Measurements from ENCODE around the gene GLT8D2. TPM values are rescaled to one million over a fixed set of nuclear protein-coding genes. Genes with fewer than 3 reads are reported as not detected.
A peak's percentile ranks its signal among the peaks of the same experiment; 100 is the strongest.

The GLT8D2 gene
- total and polyA plus RNA-seq, 2 donors from 2014 or later: 7.0 to 7.7 TPM

DNA sequence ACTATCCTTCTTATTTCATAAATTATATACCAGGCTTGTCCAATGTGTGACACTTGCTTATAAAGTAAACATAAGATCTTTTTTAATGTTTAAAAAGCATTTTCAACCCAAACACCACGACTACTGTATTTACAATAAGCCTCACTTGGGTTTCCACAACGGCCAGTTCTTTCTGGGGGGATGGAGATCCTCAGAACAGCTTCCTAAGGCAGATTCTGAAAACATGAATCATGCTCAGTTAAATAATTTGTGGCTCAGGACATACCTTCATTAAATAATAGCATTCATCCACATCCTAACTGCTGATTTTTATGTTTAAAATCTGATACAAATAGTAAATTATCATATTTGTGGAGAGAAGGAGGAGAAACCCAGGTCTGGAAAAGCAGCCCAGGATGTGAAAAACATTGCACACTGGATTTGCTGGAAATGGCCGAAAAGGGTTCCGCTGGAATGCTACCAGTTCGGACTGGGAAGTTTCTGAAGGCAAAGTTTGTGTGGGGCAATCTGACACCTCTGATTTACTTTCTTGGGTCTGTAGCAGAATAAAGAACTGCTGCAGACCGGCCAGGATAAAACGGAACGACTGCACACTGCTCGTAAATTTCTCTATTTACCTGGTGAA lies 597 bp downstream of the GLT8D2 start:
- peaks cover 0 to 3% (median 0%) of the 10 kb centered on the region in 3 donors for H3K4me1 ChIP-seq (ENCODE audit: control insufficient read depth in 2 of 3, insufficient read depth in 2 of 3, low read depth in 1 of 3, low read length in 3 of 3)
- intact Hi-C loops (cut with DNase I): no loop called here
- peak overlapping the region; percentile 58 to 63 (median 63) for H3K4me3 ChIP-seq (ENCODE audit: low read length in 3 of 3)
- TF ChIP-seq, protein P1, sequence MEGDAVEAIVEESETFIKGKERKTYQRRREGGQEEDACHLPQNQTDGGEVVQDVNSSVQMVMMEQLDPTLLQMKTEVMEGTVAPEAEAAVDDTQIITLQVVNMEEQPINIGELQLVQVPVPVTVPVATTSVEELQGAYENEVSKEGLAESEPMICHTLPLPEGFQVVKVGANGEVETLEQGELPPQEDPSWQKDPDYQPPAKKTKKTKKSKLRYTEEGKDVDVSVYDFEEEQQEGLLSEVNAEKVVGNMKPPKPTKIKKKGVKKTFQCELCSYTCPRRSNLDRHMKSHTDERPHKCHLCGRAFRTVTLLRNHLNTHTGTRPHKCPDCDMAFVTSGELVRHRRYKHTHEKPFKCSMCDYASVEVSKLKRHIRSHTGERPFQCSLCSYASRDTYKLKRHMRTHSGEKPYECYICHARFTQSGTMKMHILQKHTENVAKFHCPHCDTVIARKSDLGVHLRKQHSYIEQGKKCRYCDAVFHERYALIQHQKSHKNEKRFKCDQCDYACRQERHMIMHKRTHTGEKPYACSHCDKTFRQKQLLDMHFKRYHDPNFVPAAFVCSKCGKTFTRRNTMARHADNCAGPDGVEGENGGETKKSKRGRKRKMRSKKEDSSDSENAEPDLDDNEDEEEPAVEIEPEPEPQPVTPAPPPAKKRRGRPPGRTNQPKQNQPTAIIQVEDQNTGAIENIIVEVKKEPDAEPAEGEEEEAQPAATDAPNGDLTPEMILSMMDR (IDR thresholded peaks at IDR 0.05; ENCODE audit: borderline replicate concordance, extremely low read depth, insufficient read depth): no peak
- H3K9me3 ChIP-seq (ENCODE audit: control insufficient read depth in 2 of 3, insufficient read depth in 1 of 3, low read length in 3 of 3): no peaks in the 10 kb centered on the region
- H3K9ac ChIP-seq (ENCODE audit: low read length in 3 of 3): peak overlapping the region in 2 of 3 donors; percentile 4 to 17
- no peaks in the 10 kb centered on the region for H3K27me3 ChIP-seq (ENCODE audit: control insufficient read depth, insufficient read depth, low read length)
- FAIRE-seq (no peak), DNase-seq (peak in 1 of 5 donors; percentile 54)
- peak overlapping the region in 1 of 2 donors; percentile 49 for H3K27ac ChIP-seq (ENCODE audit: low read depth in 2 of 2, low read length in 2 of 2)
- H3K36me3 ChIP-seq (ENCODE audit: control insufficient read depth in 2 of 3, insufficient read depth in 3 of 3, low read length in 3 of 3): no peaks in the 10 kb centered on the region

DNA sequence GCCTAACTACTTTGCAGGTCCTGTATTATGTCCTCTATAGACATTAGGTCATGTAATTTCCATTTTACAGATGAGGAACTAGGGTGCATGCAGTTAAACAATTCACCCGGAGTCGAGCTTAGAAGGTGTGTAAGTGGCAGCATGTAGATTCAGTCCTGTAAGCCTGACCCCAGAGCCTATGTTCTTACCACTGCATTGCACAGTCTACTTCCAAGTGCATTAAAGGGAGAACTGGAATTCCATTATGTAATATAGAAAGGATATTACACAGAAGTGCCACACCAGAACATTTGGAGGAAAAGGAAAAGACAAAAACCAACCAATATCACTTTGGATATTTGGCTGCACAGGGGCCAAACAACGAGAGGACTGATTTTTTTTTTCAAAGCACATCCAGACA lies 1.2 kb downstream of the GLT8D2 start:
- FAIRE-seq: no peak
- Histone ChIP-seq H3K9ac (ENCODE audit: low read length in 3 of 3) (no peak overlapping the region), H3K4me3 (ENCODE audit: low read length in 3 of 3) (peak overlapping the region in 2 of 3 donors; percentile 6 to 58), H3K27ac (ENCODE audit: low read depth in 2 of 2, low read length in 2 of 2) (no peak overlapping the region), H3K4me1 (ENCODE audit: control insufficient read depth in 2 of 3, insufficient read depth in 2 of 3, low read depth in 1 of 3, low read length in 3 of 3) (peaks cover 0 to 3% (median 0%) of the 10 kb centered on the region in 3 donors), H3K27me3 (ENCODE audit: control insufficient read depth, insufficient read depth, low read length) (no peaks in the 10 kb centered on the region), H3K9me3 (ENCODE audit: control insufficient read depth in 2 of 3, insufficient read depth in 1 of 3, low read length in 3 of 3) (no peaks in the 10 kb centered on the region), H3K36me3 (ENCODE audit: control insufficient read depth in 2 of 3, insufficient read depth in 3 of 3, low read length in 3 of 3) (no peaks in the 10 kb centered on the region)
- DNase-seq: no peak
- TF ChIP-seq, protein P1 (IDR thresholded peaks at IDR 0.05; ENCODE audit: borderline replicate concordance, extremely low read depth, insufficient read depth): no peak
- intact Hi-C loops (cut with DNase I): no loop called here

DNA sequence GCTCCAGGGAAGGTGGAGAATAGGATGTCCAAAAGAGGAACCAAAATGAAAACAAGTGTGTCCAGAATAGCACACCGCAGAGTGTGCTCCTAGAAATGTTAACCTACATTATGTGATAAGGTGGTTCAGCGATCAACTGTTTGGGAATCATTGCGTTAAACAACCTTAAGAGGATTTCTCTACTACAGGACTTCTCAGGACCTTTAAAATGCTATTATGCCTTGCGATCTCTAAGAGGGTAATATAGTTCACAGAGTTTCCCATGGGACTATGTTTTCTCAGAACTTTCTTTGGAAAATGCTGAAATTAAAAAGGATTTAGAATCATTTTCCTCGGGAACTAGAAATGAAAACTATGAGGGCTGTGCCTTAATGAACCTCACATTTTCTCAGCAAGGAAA lies 1.8 kb downstream of the GLT8D2 start:
- Histone ChIP-seq H3K4me3 (ENCODE audit: low read length in 3 of 3) (no peak overlapping the region), H3K9ac (ENCODE audit: low read length in 3 of 3) (no peak overlapping the region), H3K4me1 (ENCODE audit: control insufficient read depth in 2 of 3, insufficient read depth in 2 of 3, low read depth in 1 of 3, low read length in 3 of 3) (peaks cover 0 to 3% (median 0%) of the 10 kb centered on the region in 3 donors), H3K27me3 (ENCODE audit: control insufficient read depth, insufficient read depth, low read length) (no peaks in the 10 kb centered on the region), H3K36me3 (ENCODE audit: control insufficient read depth in 2 of 3, insufficient read depth in 3 of 3, low read length in 3 of 3) (no peaks in the 10 kb centered on the region), H3K9me3 (ENCODE audit: control insufficient read depth in 2 of 3, insufficient read depth in 1 of 3, low read length in 3 of 3) (no peaks in the 10 kb centered on the region), H3K27ac (ENCODE audit: low read depth in 2 of 2, low read length in 2 of 2) (no peak overlapping the region)
- intact Hi-C loops (cut with DNase I): no loop called here
- DNase-seq (no peak), FAIRE-seq (no peak)
- TF ChIP-seq, protein P1 (IDR thresholded peaks at IDR 0.05; ENCODE audit: borderline replicate concordance, extremely low read depth, insufficient read depth): no peak

Measured in kidney (tissue), 14 donors.